CD4-positive, alpha-beta T cell treated with Interferon alpha-2 for 1 hour (primary cell): ENCODE results near the gene AGAP1.
"Not testable (repeated sequence)": the region's sequence is repeated elsewhere in the genome, so short reads cannot be mapped to it uniquely, and the experiment has no call there.

Experiments used
- DNase-seq, 2 donors: peaks; one replicate each; pipeline ENCODE4 v3.0.0-alpha.2; 2020 to 2022

The AGAP1 gene

DNA sequence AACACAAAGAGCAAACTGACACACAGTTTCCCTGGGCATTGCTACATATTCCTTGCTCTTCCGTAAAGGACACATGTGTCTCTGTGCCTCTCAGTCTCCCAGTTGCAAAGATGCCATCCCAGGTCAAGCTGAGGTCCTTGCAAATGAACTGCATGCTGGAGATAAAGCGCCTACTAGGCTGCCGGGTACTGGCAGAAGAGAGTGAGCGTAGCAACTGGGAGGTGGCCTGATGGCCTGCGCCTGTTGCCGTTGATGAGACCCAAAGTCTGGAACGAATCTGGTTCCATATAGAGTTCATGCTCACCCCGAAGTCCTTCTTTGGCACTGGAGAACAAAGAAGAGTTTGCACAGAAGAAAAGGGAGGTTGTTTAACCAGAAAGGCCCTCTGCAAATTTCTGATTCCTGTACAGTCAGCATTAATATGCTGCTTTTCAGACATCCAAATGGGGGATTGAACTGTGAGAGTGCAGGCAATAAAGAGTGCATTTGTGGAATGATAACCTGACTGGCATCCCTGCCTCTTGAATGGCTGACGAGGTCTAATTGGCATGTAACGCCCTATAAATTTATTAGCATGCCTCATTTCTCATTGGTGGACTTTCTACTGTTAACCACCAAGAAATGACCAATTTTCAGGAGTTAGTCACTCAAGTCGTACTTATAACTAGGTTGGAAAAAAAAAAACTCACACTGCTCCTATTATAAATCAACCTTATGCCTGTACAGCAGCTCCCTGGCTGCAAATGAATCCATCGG, 595.6 kb downstream of the AGAP1 start:
- DNase-seq = no peak

DNA sequence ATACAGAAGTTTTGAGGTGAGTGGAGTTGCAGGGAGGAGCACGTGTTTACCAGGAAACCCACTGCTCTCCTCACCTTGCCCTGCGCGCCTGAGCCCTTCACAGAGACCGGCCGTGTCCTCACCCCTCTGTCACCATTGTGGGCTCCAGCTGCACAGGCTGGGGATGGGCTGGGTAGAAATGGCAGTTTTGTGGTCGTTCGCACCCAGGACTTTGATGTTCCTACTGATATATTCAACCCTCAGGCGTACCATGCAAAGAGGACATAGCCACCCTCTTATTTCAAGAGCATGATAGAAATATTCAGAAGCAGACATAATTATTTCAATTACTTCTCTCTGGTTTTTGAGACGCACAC, 596.2 kb downstream of the AGAP1 start:
- no peak for DNase-seq

DNA sequence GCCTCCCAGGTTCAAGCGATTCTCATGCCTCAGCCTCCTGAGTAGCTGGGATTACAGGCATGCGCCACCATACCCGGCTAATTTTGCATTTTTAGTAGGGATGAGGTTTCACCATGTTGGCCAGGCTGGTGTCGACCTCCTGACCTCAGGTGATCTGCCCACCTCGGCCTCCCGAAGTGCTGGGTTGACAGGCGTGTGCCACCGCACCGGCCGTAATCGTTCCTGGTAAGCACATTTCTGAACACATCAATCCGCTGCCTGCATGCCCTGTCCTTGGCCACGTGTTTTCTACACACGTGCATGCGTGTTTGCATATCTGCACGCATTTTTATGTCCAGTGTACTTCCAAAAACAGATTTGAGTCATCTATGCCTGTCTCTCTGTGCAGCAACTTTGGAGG, 597.0 kb downstream of the AGAP1 start:
- not testable (repeated sequence) for DNase-seq

DNA sequence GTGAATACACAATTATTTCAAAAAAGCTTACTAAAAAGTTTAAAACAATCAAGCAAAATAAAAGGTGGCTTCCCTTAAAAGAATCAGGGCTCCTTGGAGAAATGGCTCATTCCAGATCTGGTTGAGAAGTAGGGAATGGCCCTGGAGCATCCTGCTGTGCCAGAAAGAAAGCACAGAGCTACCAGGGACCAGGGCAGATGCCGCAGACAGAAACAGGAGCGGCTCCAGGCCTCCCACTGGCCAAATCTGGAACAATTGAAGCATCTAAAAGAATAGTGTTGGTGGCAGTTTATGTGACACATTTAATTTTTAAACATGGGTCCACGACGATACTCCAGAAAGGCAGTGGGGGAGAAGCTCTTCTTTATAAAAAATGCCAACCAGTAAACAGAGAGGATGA, 598.9 kb downstream of the AGAP1 start:
- no peak for DNase-seq

DNA sequence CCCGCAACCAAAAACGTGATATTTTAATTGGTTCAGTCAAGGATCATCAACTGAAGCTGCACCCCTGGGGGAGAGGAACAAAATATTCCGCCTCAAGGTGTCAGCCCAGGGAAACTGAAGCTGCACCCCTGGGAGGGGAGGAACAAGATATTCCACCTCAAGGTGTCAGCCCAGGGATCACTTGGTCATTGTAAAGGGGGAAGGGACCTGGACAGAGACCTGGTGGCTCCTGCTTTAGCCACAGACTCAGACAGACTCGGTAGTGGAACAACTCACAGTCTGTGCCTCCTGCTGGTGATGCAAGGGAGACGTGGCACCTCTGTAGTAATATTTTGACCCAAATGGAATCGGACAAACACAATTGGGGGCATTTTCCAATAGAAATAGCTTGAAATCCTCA, 599.3 kb downstream of the AGAP1 start:
- DNase-seq = no peak

DNA sequence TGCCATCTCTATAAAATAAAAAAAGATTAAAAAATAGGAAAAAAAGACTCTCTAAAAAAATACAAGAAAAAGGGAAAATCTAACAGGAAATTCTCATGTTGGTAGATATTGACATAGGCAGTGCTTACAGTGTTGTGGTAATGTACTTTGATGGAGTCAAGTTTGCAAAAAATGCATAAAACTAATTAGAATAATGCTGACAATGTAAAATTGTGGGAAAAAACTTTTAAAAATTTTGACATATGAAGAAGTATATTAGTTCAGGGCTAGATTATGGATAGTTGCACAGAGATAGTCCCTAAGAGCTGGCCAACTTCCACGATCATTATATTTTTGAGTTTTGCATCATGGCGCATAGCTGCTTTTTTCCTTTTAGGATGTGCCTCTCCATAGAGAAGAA, 601.7 kb downstream of the AGAP1 start:
- no peak for DNase-seq

DNA sequence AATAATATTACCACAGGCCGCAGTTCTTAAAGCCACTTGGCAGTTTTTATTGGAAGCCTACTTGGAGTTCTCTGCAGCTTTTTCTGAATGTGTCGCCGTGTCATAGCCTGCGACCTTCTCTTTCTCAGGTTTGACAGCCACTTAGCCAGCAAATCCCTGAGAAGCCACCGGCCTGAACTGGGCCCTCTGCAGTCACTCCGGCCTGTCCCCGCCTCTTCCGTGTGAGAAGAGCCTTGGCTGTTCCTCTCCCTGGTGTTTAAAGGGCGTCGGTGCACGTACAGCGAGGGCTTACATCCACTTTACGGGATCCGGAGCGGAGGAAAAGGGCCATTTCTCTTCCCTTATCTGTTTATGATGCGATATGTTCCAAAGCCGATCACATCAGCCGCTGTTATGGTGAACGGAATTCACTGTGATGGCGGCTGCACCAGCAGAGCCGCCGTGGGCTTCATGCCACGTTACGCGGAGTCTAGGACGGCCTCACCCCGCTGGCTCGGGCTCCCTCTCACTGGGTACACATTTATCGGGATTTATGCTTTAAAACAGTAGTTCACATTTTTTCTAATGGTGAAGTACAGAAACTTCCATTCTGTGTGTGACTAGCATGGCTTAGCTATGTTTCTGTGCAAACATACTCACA, 607.6 kb downstream of the AGAP1 start:
- DNase-seq = no peak

DNA sequence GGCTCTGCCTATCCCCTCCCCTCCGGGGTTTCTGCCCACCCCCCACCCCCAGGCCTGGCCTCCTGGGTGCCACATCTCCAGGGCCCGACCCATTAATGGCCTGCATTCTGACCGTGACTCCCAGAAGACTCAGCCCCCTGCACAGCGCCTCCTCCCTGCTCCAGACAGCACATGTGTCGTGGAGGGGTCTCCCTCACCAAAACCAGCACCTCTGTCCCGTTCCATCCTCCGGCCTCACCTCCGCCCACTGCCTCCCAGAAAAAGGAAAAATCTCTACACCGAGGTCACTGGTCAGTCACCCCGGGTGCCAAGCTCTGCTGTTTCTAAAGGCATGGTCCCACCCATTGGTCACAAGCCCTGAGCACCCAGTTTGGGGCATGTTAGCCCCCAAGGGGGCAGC, 609.1 kb downstream of the AGAP1 start:
- no peak for DNase-seq

DNA sequence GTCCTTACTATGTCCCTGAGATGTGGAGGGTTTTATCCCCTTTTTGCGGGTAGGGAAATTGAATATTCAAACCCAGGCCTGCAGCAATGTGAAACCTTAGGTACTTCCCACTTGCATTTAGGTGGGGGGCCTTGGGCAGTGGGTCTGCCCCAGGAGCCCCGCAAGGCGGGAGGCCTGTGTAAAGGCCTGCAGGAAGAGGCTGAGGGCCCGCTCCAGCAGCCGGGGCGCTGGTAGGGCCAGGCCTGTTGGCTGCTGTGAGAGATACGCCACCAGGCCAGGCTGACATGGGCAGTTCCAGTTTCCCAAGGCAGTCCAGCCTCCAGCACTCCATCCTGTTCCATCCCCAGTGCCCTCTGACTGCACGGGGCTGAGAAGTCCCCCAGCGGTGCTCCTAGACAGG, 610.1 kb downstream of the AGAP1 start:
- no peak for DNase-seq

DNA sequence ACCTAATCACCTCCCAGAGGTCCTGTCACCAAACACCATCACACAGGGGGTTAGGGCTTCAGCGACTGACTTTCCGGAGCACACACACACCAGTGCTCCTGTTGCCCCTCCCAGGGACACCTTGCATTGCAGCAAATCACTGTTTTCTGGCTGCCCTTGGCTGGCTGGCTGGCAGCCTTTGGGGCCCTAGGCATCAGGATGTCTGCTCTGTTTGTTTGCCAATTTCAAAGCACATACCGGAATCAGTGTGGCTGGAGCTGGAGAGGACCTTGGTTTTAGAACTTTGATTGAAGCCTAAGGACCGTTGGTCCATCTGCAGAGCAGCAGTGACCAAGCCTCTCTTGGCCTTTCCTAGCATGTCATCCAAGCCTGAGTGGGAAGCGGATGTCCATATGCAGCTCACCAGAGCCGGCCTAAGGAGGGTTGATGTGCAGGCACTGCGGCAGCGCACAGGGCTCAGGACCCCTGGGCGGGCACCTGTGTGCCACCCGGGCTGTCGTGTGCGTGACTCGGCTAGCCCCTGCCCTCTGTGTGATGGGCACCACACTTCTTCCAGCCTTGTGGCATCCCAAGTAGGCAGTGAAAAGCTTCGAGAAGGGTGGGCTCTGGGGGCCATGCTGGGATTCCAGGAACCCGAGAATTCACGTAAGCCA, 612.2 kb downstream of the AGAP1 start:
- DNase-seq = no peak

DNA sequence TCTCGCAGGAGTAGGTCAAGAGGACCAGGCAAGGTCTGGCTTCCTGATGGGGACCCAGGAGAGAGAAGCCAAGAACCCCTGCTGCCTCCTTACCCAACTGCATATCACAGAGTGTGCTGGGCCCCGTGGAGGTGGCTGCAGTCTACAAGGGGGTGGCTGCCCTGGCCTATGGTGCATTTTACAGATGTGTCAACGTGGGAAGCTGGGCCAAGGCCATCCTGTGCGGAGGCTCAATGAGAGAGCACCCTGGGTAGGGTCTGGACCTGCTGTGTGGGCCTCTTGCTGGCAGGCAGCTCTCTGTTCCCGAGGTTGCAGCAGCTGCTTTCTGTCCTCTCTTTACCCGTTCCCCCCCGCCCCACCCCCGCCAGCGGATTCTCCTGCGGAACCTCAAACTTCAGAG, 612.9 kb downstream of the AGAP1 start:
- DNase-seq = no peak

DNA sequence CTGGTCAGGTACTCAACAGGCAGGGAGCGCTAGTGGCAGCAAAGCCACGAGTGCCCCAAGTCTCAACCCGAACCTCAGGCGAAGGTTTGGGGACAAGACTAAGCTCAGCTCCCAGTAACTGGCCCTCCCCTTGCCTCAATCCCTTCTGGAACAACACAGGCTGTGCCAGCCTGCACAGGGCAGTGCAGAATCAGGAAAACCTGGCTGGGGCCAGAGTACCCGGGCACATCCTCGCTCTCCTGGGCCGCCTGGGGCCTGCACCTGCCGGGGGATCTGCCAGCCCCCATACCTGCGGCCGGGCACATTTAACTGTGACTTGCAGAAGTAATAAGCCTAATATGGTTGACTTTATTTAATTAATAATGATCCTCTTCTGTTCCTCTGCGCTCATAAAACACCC, 613.7 kb downstream of the AGAP1 start:
- DNase-seq = no peak

DNA sequence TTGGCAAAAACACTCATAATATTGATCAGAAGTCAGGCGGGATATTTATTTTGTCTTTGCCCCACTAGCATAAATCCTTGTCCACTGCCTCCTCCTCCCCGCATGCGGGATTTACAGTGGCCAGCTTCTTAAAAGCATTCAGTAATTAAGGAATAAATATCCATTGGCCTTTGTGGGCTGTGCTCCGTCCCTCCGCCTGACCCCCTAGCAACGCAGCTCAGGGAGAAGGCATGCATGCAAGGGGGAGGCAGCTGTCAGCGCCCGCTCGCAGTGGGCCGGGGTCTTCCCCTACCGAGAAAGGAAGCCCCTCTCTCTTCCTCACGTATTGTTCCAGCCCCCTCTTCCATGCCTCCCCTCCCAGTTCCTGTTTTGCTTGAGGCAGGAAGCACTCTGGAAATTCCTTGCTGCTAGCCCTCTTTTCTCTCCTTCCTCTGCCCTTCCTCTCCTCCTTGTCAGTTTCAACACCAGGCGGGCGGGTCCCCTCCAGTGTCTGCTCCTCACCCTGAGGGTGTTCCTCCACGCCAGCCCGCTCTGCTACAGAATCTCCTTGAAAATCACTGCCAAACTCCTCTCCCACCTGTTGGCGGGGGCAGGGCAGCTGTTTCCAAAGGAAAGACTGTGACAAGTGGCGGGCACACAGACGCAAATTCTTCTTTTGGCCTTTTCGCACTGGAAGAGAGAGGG, 614.2 kb downstream of the AGAP1 start:
- DNase-seq = no peak

DNA sequence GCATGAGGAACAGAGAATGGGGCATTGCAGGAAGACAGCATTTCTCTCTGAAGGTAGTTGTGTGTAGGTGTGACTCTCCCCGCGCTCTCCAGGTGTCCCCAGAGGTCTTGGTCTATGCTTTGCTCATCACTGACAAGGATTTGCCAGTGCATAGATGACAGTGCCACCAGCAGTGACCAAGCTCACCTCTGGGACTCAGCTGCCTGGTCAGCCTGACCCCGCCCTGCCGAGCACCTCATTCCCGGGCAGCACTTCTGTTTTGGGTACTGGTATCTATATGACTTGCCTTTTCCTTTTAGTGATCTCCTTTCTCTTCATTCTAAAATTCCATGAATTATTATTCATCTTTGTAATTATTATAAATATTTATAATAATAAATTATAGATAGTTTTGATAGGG, 615.2 kb downstream of the AGAP1 start:
- DNase-seq = no peak

DNA sequence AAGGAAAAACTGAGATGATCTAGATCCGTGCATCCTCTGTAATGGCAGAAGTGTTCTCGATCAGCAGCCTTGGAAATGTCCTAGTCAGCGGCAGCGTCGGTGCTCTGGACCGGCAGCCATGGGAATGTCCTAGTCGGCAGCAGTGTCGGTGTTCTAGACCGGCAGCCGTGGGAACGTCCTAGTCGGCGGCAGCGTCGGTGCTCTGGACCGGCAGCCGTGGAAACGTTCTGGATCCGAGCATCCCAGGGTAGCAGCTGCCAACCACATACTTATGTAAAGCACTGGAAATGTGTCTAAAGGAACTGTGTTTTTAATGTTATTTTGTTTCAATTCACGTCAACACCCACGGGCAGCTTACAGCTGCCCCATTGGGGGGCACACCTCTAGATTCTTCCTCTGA, 615.6 kb downstream of the AGAP1 start:
- no peak for DNase-seq

DNA sequence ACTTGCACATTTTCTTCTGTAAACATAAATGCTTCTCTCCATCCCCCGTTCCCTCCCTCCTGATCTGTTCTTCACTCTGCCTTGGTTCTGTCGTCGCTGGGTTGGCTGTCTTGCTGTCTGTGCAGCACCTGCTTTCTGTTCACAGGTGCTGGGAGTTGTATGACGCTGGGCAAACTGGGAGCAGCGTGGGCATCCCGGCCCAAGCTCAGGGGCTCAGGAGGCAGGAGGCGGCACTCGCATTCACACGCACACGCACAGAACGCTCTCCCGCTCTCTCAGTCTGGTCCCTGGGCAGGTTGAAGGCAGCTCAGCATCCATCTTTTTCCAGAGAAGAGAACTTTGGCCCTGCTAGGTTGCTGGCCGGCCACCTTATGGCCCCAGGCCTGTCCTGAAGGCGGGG, 618.6 kb downstream of the AGAP1 start:
- no peak for DNase-seq

DNA sequence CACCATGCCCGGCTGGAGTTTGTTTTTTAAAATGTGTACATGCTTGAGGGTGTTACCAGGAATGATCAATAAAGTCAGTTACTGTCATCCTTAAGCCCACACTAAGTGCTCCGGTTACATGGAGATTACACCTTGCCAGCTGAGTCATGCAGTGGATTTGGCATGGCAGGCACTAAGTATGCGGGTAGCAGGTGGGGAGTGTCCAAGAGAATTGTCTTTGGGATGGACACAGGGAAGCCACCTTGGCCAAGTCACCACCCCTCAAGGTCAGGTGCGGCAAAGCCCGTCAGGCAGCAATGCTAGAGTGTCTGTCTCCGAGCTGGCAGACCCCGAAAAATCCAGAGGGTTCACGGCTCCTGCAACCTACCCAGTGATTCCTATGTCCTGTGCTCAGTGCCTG, 619.6 kb downstream of the AGAP1 start:
- DNase-seq = no peak

DNA sequence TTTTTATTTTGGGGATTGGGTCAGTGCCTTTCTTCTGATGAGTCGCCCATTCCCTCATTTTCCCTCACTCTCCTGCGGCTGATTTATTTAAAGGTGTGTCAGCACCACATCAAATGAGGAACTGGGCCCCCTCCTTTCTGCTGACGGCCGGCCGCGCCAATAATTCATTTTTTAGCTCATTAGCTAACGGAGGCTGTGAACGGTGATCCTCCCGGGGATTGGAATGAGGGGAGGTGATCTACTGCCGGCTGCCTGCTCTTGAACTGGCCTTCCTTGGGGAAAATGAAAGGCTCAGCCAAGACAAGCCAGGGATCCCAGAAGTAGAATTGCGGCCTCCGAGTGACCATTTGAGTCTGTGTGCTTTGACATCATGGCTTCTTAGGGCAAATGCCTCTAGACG, 620.1 kb downstream of the AGAP1 start:
- no peak for DNase-seq

DNA sequence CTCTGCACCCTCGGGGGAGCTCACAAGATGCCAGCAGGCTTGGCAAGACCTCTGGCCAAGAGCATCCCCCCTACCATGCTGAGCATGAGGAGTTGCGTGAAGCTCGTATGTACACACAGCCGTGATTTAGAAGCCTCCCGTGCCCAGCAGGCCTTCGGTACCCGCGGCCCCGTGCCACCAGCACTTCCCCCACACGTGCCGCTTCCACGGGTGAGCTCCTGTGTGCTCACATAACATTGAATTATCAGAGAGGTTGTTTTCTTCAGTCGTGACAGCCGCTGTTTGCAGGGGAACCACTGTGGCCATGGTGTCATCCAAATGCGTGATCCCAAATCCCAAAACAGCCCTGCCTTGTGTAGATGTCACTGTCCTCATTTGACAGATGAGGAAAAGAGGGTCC, 621.1 kb downstream of the AGAP1 start:
- no peak for DNase-seq

DNA sequence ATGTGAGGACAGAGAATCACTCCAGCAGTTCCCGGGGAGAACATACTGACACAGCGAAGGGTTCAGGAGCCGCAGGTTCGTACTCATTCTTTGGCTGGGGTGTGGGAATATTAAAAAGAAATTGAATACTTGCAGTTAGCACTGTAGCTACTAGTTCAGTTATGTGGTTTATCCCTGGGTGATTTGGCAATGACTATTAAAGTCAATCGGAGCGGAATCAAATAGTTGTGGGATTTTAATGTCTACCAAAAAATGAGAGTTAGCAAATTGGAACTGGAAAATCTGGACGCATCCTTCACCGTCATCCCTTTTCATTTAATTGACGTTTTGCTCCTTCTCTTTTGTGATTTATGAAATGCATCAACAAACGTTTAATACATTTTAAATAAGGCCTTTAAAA, 623.6 kb downstream of the AGAP1 start:
- no peak for DNase-seq

DNA sequence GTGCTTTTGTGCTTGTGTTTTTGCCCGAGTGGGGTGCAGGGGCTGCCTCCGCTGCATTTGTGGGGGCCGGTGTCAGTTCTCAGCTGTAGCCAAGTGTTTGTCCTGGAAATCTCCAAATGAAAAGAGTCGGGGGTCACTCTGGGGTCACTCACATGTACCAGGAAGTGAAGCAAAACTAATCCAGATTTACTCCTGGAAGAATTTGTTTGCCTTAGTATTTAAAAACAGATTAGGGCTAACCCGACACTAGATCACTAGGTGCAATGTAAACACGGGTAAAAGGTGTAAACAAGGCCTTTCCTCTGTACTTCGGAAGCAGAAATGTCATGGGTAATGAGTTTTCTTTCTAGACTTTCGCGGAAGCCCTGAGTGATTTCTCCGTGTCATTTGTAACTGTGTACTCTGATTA, 624.0 kb downstream of the AGAP1 start:
- no peak for DNase-seq

DNA sequence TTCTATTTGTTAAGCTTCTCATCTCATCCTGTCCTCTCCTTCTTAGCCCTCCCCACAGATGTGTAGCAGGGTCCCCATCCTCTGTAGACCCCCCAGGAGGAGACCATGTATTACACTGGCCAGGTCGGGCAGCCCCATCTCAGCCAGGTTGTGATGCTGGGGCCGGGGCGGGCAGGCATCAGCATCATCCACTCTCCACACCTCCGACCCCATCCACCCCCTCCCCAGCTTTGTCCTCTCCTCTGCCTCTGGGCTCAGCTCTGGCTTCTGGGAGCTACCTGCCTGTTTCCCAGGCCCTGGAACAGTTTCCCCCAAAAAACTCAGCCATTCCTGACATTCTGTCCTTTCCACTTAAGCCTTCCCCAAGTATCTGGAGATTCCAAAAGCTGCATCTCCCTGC, 625.2 kb downstream of the AGAP1 start:
- DNase-seq = no peak

DNA sequence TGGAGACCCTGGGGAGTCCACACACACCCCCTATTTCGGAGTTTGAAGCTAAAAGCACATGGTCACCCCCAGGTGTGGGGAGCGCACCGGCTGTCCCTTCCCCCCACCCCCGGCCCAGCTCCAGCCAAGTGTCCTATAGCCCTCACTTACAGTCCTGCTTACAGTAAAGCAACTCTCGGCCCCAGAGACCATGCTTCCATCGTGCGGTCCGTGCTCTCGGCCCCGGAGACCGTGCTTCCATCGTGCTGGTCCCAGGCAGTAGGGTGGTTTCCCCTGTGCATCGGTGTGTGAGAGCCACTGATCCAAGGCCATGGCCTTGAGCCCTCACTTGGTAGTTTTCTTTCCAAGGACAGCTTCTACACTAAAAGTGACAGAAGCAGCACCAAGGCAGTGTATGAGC, 625.6 kb downstream of the AGAP1 start:
- DNase-seq = no peak

DNA sequence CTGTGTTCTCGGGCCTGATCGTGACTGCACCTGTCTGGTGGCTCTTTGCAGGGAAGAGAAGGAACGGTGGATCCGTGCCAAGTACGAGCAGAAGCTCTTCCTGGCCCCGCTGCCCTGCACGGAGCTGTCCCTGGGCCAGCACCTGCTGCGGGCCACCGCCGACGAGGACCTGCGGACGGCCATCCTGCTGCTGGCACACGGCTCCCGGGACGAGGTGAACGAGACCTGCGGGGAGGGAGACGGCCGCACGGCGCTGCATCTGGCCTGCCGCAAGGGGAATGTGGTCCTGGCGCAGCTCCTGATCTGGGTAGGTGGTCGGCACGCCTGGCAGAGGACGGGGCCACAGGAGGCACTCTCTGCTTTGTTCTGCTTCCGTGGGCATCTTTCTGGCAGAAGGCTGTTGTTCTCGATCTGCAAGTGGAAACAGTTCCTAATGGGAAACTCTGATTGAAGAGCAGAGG, 626.3 kb downstream of the AGAP1 start:
- DNase-seq = no peak
